Hindlimb muscle (tissue), 1 donor: ENCODE results near the gene GPD1. TPM values are rescaled to one million over a fixed set of nuclear protein-coding genes. Genes with fewer than 3 reads are reported as not detected.
A peak's percentile ranks its signal among the peaks of the same experiment; 100 is the strongest.
"Not testable (repeated sequence)": the region's sequence is repeated elsewhere in the genome, so short reads cannot be mapped to it uniquely, and the experiment has no call there.

Experiments used
- DNase-seq: peaks from one replicate; pipeline ENCODE4 v3.0.0-alpha.2; 2013
- polyA plus RNA-seq: library from polyadenylated mRNA; unstranded; fragments of 120-200 nt; gene quantifications from one replicate; pipeline ENCODE4 v1.2.1, GENCODE V29; 2013; ENCODE audit not compliant: insufficient read length

Gene GPD1
- polyA plus RNA-seq, 1 donor = 81.1 TPM

- DNase-seq = no peak
These were observed 30.1 kb upstream of the GPD1 start for GRCh38 chr12:50073712-50074111.

DNA sequence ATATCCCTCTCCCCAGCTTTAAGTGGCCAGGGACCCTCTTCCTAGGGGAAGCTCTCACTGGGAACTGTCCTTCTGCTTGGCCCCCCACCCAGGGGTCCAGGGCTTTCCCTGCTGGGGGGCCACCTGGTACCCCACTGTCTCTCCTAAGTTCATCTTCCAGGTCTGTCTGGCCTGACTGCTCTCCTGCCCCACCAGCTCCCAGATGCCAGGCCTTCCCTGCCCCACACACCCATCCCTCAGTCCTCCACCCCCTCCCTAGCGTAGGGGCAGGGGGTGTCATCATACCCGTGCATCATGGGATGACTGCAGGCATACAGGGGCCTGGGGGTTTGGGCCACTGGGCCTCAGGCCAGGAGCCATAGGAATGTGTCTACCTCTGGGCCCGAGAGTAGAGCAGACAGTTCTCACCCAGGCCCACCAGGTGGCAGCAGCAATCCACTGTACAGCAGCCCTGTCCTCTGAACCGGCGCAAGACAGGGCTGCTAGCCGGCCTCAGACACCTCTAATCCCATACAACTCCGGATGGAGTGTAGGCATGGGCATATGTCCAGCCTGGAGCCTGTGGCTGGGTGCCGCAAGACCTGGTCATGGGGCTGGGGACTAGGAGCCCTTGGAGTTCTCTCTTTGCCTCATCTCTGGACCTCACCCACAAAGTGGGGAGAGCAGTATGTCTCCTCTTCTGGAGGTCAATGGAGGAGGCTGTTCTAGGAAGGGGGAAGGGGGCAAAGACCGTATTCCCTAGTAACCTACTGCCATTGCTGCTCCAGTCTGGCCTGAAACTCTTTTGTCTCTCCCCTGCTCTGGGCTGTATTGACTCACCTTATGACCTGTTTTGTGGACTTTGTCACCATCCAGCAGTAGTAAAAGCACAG is 28.6 kb upstream of the GPD1 start:
- peak; percentile 81 for DNase-seq

- DNase-seq = no peak
These were observed 28.0 kb upstream of the GPD1 start for GRCh38 chr12:50075808-50076170.

- no peak for DNase-seq
These were observed 26.7 kb upstream of the GPD1 start for GRCh38 chr12:50077099-50077498.

DNA sequence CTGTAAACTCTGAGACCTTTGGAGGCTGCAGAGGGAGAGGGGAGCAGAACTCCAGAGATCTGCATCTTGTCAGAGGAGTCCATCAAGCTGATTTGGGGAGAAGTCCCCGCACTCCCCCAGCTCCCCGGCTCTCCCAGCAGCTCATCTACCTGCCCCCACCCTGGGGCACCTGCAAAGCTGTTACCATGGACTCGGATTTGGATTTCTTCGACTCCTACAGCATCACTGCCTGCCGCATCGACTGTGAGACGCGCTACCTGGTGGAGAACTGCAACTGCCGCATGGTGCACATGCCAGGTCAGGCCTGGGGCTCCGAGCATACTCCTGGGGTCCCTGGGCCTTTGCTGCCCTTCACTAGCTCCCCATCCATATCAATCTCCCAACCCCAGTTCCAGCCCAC is 25.5 kb upstream of the GPD1 start:
- no peak for DNase-seq

- no peak for DNase-seq
These were observed 24.0 kb upstream of the GPD1 start for GRCh38 chr12:50079771-50080170.

DNA sequence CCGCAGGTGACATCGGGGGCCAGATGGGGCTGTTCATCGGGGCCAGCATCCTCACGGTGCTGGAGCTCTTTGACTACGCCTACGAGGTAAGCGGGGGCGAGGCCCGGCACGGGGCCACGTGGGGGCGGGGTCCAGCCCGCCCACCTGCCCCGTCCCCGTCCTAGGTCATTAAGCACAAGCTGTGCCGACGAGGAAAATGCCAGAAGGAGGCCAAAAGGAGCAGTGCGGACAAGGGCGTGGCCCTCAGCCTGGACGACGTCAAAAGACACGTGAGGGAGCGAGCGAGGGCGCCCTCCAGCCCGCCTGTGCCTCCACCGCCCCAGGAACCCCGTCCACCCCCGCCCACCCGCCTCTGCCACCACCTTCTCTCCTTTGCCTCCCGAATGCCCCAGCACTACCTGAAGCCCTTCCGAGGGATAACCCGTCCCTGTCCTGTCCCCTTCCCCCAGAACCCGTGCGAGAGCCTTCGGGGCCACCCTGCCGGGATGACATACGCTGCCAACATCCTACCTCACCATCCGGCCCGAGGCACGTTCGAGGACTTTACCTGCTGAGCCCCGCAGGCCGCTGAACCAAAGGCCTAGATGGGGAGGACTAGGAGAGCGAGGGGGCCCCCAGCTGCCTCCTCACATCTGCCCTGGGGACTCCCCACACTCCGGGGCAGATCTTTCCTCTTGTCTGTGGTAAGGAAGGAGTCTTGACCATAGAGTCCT is 22.6 kb upstream of the GPD1 start:
- no peak for DNase-seq

DNA sequence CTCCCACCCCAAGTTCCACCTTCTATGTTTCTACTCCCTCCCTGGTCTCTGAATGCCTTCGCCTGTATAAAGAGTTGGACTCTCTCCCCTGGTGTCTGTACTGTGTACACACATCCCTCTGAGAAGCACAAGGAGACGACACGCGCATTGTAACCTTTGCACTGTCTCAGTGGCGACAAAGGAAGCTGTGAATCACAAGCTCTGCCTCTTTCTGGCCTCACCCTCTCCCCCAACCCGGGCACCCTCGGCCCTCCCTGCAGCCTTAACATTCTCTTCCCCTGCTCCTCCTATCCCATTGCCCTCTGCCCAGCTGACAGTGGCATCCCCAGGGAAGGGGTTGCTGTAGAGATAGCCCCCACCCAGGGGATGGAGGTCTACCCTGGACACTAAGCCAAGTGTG is 21.2 kb upstream of the GPD1 start:
- no peak for DNase-seq

DNA sequence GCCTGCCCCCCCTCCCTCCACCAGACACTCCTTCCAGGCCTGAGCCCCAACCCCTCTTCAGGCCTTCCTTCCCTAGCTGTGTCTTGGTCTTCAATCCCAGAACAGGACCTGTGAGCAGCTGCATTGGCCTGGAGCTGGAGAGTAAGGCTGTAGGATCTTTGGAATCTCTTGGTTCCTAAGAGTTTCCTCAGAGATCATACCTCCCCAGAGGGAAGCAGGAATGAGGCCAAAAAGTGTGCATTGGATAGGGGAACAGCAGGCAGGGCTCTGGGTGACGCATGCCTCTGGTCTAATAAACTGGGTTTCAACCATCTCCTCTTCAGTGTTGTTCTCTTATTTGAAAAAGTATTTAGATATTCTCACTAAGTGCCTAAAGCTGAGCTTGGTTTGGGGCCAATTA is 20.5 kb upstream of the GPD1 start:
- no peak for DNase-seq

- DNase-seq = not testable (repeated sequence)
These were observed 19.4 kb upstream of the GPD1 start for GRCh38 chr12:50084409-50084774.

- peak; percentile 95 for DNase-seq
These were observed 18.8 kb upstream of the GPD1 start, which contains the start of gene SMARCD1 for GRCh38 chr12:50084775-50085614. Gene SMARCD1 (plus strand): TSS chr12:50085342. CDS start chr12:50085370, 28 bp downstream.

GRCh38 chr12:50085615-50086072 is 18.2 kb upstream of the GPD1 start:
- DNase-seq = no peak

DNA sequence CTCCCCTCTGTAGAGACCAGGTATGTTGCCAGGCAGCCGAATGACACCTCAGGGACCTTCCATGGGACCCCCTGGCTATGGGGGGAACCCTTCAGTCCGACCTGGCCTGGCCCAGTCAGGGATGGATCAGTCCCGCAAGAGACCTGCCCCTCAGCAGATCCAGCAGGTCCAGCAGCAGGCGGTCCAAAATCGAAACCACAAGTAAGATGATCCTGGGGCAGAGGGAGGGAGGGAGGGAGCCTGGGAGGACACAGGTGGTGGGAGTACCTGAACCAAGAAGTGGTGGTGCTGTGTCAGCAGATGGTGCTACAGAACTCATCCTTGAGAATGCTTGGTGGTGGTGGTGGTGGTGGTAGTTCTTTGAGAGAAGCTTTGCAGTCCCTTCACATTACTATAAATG is 17.7 kb upstream of the GPD1 start:
- DNase-seq = no peak

GRCh38 chr12:50087151-50087550 is 16.7 kb upstream of the GPD1 start:
- DNase-seq = no peak

DNA sequence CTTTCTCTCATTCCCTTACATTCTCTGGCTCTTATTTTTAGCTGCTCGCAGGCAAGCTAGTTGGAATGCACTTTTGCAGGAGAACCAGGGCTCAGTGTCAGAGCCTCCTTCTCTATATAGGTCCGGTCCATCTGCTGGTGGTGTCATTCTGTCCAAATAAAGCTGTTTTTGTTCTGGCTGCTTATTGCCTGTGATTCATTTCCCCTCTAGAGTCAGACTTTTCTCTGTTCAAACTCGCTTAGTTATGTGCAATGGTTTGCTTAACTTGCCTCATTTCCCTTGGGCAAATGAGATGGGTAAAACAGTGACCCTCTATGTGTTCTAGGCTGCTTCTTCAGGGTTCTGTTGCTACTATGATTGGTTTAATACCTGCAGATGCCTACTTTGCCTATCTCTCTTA is 15.8 kb upstream of the GPD1 start:
- no peak for DNase-seq

DNA sequence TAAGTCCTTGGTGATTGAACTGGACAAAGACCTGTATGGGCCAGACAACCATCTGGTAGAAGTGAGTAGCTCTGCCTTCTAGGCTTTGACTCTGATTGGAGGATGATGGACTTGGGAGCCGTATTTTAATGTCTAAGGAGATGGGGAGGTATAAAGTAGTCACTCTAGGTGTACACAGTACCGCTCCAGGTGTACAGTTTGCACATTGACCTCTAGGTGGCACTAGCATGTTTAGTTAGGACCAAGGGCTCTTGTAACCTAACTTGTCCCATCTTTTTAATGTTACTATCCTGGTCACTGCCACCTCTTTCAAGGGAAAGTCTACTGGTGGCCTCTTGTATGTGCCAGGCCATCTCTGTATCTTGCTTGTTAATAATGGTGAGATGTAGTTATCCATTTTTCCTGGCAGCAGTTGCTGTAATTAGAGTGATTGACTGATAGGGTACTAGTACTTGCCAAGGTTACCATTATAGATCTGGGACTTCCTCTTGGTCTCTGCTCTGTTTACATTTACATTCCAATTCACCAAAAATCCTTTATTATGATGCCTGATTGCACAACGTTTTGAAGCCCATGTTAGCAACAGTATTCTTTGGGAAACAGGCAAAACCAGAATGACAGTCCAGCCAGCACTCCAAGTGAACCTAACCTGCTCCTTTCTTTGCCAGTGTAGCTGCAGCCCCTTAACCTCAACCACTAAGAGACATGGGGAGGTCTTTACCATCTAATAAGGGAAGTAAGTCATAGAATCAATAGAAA is 15.1 kb upstream of the GPD1 start:
- DNase-seq = no peak

GRCh38 chr12:50089730-50090129 is 14.1 kb upstream of the GPD1 start:
- DNase-seq = no peak

GRCh38 chr12:50090391-50090790 is 13.4 kb upstream of the GPD1 start:
- no peak for DNase-seq

- DNase-seq = no peak
These were observed 5.9 kb upstream of the GPD1 start for GRCh38 chr12:50097952-50098351.

GRCh38 chr12:50099302-50100008 is 4.4 kb upstream of the GPD1 start:
- no peak for DNase-seq

DNA sequence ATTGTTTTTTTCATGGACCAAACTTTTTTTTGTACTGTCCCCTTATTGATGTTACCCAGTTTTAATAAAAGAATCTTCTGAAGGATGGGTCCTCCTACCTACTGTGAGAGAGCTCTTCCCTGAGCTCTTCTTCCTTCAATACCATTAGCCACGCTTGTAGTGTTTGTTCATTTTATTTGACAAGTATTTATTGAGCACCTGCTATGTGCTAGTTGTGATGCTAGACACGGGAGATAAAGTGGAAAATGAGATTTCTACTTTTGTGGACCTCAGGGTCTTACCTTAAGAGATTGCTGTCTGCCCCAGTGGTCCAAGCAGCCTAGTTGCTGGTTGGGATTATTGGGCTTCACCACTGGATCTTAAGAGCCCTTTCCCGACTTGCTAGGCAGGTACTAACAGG is 3.2 kb upstream of the GPD1 start:
- no peak for DNase-seq

- DNase-seq = no peak
These were observed 2.1 kb upstream of the GPD1 start for GRCh38 chr12:50101663-50102062.
